ENCODE measurements around the gene ACBD4. TPM values are rescaled to one million over a fixed set of nuclear protein-coding genes. Genes with fewer than 3 reads are reported as not detected.

Gene ACBD4
- total RNA-seq, 4 donors from 2014 or later, result 25.9 to 41.9 (median 28.2) TPM

- H3K4me1 ChIP-seq, result peaks cover 0 to 25% (median under 1%) of the 10 kb centered on the region in 4 donors
- no peak overlapping the region for H3K4me3 ChIP-seq
- H3K9me3 ChIP-seq, result no peaks in the 10 kb centered on the region
- 88 to 91% methylated on average over 9 to 10 of the region's 10 CpGs for WGBS, 2 donors
- TF ChIP-seq EP300 (IDR thresholded peaks at IDR 0.05) (no peak), POLR2A (IDR thresholded peaks at IDR 0.05) (no peak), CTCF (IDR thresholded peaks at IDR 0.05) (no peak)
- H3K27me3 ChIP-seq, result no peaks in the 10 kb centered on the region
- DNase-seq (ENCODE audit: low spot score in 2 of 2), result no peak
- peaks cover 0 to 88% (median 3%) of the 10 kb centered on the region in 3 donors for H3K36me3 ChIP-seq
- H3K27ac ChIP-seq, result no peak overlapping the region
Measured at GRCh38 chr17:45116434-45117016, 19.0 kb upstream of the ACBD4 start.

GRCh38 chr17:45117334-45117733 lies 18.2 kb upstream of the ACBD4 start:
- 87 to 98% methylated on average over 4 of the region's 4 CpGs for WGBS, 2 donors
- peaks cover 0 to 82% (median 3%) of the 10 kb centered on the region in 3 donors for H3K36me3 ChIP-seq
- H3K4me3 ChIP-seq, result no peak overlapping the region
- TF ChIP-seq POLR2A (IDR thresholded peaks at IDR 0.05) (no peak), EP300 (IDR thresholded peaks at IDR 0.05) (no peak), CTCF (IDR thresholded peaks at IDR 0.05) (no peak)
- H3K27me3 ChIP-seq, result no peaks in the 10 kb centered on the region
- H3K27ac ChIP-seq, result no peak overlapping the region
- H3K4me1 ChIP-seq, result peaks cover 0 to 23% (median 0%) of the 10 kb centered on the region in 4 donors
- no peaks in the 10 kb centered on the region for H3K9me3 ChIP-seq
- DNase-seq (ENCODE audit: low spot score in 2 of 2), result no peak

- H3K4me3 ChIP-seq, result no peak overlapping the region
- H3K27ac ChIP-seq, result no peak overlapping the region
- no peak for DNase-seq (ENCODE audit: low spot score in 2 of 2)
- H3K27me3 ChIP-seq, result no peaks in the 10 kb centered on the region
- H3K9me3 ChIP-seq, result no peaks in the 10 kb centered on the region
- H3K4me1 ChIP-seq, result peaks cover 0 to 28% (median 0%) of the 10 kb centered on the region in 4 donors
- TF ChIP-seq CTCF (IDR thresholded peaks at IDR 0.05), result no peak
- no peak for TF ChIP-seq EP300 (IDR thresholded peaks at IDR 0.05)
- no peak for TF ChIP-seq POLR2A (IDR thresholded peaks at IDR 0.05)
- WGBS, 2 donors, result 89 to 91% methylated on average over 19 to 20 of the region's 20 CpGs
- peaks cover 0 to 74% (median 0%) of the 10 kb centered on the region in 3 donors for H3K36me3 ChIP-seq
Measured at GRCh38 chr17:45117848-45118646, 17.4 kb upstream of the ACBD4 start.

- peaks cover 0 to 33% (median 2%) of the 10 kb centered on the region in 4 donors for H3K4me1 ChIP-seq
- no peaks in the 10 kb centered on the region for H3K9me3 ChIP-seq
- TF ChIP-seq CTCF (IDR thresholded peaks at IDR 0.05), result no peak
- no peak for TF ChIP-seq EP300 (IDR thresholded peaks at IDR 0.05)
- no peak for TF ChIP-seq POLR2A (IDR thresholded peaks at IDR 0.05)
- H3K36me3 ChIP-seq, result peaks cover 0 to 68% (median 0%) of the 10 kb centered on the region in 3 donors
- DNase-seq (ENCODE audit: low spot score in 2 of 2), result no peak
- H3K27me3 ChIP-seq, result no peaks in the 10 kb centered on the region
- 91 to 93% methylated on average over 17 to 21 of the region's 23 CpGs for WGBS, 2 donors
- H3K4me3 ChIP-seq, result no peak overlapping the region
- no peak overlapping the region for H3K27ac ChIP-seq
Measured at GRCh38 chr17:45118691-45119090, 16.8 kb upstream of the ACBD4 start.

- Histone ChIP-seq H3K27me3 (no peaks in the 10 kb centered on the region), H3K4me1 (peaks cover 0 to 41% (median 9%) of the 10 kb centered on the region in 4 donors), H3K27ac (no peak overlapping the region), H3K36me3 (peaks cover 0 to 58% (median 0%) of the 10 kb centered on the region in 3 donors), H3K9me3 (no peaks in the 10 kb centered on the region), H3K4me3 (no peak overlapping the region)
- 73 to 83% methylated on average over 8 of the region's 8 CpGs for WGBS, 2 donors
- DNase-seq (ENCODE audit: low spot score in 2 of 2), result no peak
- TF ChIP-seq EP300 (IDR thresholded peaks at IDR 0.05), result no peak
Measured at GRCh38 chr17:45119964-45120363, 15.5 kb upstream of the ACBD4 start.

Data from tibial nerve (tissue), 4 donors.